ENCODE measurements around the gene HSBP1L1.
"Not testable (repeated sequence)": the region's sequence is repeated elsewhere in the genome, so short reads cannot be mapped to it uniquely, and the experiment has no call there.

Gene HSBP1L1

DNA sequence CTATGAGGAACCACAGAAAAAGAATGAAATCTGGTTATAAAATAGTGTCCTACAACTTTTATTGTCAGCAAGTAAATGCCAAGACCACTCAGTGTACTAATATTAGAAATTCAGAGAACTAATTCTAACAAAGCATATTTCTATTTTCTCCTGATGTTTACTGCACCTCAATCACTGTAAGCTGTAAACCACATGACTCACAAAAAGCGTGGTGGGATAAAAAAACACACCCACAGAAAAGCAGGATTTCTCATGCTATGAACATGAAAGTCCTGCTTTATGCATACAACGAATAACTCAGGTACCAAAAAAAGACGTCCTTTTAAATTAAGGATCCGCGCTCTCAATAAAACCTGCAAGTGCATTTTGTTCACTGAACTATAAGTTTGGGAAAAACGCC lies 23.1 kb downstream of the HSBP1L1 start:
- no peak for DNase-seq

DNA sequence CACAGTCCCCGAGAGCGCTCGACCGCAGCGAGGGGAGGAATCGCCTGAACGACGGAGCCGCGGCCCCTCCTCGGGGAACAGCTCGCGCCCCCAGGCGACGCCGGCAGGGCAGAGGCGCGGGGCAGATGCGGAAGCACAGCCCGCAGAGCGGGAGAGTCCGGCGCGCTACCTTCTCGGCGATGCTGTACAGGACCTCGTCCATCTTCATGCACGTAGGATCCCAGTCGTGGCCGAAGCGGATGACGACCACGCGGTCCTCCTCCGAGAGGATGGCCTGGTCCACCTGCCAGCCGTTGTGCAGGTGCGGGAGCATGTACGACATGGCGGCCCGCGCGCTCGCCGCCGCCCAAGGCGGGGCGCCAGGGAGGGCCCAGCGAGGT lies 23.6 kb downstream of the HSBP1L1 start:
- DNase-seq, result peak; percentile 57

DNA sequence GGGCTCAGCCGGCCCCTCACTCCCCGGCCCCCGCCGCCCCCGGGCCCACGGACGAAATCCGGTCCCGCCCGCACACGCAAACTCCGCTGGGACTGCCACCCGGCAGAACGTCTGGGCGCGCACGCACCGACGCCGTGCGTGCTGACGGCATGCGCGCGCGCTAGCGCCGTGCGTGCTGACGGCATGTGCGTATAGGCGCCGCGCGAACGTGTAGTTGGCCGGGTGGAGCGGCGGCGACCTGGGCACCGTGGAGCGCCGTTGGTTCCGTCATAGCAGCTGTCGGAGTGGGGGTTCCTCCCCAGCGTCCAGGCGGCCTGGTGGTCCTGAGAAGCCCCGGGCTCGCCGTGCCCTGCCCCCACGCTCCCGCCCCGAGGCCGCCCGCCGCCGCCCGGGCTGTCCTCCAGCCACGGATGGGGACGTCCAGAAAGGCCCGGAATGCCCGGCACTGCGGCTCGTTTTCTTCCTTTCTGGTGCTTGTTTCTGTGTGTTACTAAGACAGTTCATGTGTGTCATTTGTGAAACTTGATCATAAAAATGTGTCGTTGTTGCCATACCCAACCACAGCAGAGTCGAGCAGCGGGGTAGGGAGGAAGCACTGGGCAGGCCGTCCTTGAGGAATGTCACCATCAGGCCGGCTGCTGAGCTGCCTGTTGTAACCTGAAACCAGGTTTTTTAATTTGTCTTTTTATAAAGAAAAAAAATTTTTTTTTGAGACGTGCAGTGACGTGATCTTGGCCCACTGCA lies 24.2 kb downstream of the HSBP1L1 start, which contains the start of gene TXNL4A:
TXNL4A (minus strand) TSS at position 113 of the 744 bp plus-strand sequence. CDS start 171 bp downstream, outside the sequence.
- DNase-seq, result peak; percentile 80

DNA sequence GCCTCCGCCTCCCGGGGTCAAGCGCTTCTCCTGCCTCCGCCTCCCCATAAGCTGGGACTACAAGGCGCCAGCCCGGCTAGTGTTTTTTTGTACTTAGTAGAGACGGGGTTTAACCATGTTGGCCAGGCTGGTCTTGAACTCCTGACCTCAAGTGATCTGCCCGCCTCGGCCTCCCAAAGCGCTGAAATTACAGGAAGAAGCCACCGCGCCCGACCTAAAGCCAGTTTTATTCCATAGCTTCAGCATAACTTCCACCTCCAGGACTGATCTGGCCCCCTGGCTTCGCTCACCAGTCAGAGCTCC lies 24.7 kb downstream of the HSBP1L1 start:
- DNase-seq, result no peak

DNA sequence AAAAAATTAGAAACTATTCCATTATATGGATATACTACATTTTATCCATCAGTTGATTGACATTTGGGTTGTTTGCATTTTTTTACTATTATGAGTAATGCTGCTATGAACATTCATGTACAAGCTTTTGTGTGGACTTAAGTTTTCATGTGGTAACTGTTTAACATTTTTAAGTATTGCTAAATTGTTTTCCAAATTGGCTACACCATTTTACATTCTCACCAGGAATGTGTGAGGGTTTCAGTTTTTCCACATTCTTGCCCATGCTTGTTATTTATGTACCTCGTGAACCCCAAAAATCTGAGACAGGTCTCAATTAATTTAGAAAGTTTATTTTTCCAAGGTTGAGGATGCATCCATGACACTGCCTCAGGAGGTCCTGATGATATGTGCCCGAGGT lies 27.1 kb downstream of the HSBP1L1 start:
- DNase-seq, result no peak

DNA sequence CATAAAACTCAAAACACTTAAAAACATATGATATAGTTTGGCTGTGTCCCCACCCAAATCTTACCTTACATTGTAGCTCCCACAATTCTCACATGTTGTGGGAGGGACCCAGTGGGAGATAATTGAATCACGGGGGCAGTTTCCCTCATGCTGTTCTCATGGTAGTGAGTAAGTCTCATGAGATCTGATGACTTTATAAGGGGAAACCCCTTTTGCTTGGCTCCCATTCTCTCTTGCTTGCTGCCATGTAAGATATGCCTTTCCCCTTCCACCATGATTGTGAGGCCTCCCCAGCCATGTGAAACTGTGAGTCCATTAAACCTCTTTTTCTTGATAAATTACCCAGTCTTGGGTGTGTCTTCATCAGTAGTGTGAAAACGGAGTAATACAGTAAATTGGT lies 35.3 kb downstream of the HSBP1L1 start:
- DNase-seq, result not testable (repeated sequence)

DNA sequence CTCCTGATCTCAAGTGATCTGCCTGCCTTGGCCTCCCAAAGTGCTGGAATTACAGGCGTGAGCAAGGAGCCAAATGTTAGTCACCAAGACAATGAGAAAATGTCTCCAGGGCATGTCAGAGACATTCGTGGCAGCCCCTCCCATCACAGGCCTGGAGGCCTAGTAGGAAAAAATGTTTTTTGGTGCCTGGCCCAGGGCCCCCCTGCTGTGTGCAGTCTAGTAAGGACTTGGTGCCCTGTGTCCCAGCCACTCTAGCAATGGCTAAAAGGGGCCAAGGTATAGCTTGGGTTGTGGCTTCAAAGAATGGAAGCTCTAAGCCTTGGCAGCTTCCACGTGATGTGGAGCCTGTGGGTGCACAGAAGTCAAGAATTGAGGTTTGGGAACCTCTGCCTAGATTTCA lies 36.4 kb downstream of the HSBP1L1 start:
- DNase-seq, result no peak

DNA sequence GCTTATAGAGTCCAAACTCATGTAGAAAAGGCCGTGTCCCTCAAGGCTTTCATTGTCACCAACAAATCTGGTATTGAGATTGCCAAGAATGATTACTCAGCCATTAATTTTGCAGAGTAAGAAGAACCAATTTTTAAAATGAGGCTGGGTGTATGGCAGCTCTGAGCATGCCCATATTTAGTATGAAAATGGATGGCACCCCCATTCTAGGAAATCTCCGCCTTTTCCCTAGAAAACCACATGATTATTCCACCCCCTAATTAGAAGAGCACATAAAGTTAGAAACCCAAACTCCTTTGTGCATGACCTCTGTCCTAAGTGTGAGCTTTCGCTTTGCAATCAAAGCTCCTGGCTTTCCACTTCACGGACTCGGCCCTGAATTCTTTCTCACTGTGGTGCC lies 38.0 kb downstream of the HSBP1L1 start:
- DNase-seq, result no peak

DNA sequence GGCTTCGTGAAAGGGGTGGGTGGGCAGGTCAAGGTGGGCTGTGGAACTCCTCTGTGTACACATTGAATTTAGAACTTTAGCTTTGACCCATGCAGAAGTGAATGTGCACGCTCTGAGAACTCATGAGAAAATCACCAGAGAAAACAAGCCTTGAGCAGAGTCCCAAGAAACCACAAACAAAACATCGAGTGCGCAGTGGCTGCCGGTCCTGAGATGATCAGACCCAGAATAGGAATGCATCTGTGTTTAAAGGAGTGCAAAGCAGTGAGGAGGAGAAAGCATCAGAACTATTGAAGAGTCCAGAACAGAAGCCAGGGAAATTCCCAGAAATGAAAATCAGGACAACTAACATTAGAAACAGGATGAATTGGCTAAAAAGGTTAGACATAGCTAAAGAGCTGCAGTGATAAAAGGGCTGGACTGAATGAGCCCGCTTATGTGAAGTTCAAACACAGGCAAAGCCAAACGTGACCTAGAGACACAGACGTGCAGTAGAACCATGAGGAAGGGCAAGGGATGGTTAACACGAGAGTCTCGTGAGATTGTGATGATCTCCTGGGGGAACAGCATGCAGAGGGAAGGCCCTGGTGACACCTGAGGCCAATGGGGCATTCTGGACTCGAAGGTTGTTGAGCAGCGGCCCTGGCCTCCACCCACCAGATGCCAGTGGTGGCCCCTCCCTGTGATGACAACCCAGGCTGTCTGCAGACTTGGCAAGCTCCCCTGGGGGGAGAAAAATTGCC lies 40.3 kb downstream of the HSBP1L1 start:
- no peak for DNase-seq

DNA sequence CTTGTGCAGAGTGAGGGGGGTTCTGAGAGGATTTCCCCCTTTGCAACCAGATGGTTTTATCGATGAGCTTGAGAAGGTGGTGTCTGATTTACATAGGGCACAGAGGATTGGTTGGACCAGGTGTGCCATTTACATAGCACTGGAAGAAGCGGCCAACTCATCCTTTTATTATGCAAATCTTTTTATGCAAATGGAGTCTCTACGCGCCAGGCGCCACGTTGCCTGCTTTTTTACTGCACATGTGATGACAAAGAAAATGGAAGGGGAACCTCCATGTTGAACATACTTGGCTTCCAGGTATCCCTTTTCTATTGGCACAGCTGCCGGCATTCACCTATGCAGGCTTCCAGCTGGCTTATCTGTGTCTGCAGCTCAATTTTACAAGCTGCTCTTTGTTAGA lies 42.3 kb downstream of the HSBP1L1 start:
- DNase-seq, result no peak

DNA sequence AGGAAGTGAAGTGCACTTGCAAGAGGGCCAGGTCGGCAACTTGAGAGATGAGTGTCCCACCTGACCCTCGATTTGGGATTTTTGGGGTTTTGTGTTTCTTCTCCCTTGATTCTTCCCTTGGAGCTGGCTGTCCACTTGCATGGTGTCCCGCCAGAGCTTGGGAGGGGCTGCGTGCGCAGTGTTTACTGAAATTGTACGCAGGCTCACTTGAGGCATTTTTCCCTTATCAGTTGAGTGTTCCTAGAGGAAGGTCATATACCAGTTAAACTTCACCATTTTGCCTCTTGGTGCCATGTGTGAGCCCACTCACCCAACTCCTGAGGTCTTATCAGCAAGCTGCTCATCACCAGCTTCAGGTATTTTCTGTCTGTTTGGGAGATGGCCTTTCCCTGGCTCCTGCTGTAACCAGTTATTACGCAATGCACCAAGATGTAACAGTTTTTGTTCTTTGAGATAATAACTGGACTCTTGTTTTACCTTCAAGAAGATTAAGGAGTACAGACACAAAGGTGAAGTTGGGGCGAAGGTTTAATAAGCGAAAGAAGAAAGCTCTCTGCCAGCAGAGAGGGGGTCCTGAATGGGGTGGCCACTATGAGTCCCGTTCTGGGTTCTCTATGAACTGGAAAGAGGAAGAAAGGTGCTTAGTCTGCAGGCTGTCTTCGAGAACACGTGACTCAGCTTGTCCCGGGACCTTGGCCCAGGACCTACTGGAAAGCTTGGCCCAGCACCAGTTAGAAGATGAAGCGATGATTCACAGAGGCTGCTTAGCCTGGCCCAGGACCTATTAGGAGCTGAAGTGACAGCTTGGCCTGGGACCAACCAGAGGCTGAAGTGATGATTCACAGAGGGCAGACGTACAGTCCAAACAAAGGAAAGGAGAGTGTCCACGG lies 45.5 kb downstream of the HSBP1L1 start:
- DNase-seq, result no peak

DNA sequence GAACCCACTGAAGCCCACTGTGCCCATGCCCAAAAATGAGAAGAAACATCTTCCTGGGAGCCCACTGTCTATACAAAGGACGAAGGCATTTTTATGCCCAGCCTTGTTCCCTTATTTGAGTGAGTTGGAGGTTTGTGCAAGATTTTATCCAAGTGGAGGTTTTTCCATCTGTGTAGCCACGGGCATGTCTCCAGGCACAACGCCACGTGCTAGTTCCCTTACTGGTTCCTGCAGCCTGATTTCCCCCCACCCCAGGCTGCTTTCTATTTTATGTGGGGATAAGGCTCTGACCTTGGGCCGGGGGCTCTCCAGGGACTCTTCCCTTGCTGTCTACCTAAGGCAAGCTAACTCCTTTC lies 46.1 kb downstream of the HSBP1L1 start:
- DNase-seq, result no peak

DNA sequence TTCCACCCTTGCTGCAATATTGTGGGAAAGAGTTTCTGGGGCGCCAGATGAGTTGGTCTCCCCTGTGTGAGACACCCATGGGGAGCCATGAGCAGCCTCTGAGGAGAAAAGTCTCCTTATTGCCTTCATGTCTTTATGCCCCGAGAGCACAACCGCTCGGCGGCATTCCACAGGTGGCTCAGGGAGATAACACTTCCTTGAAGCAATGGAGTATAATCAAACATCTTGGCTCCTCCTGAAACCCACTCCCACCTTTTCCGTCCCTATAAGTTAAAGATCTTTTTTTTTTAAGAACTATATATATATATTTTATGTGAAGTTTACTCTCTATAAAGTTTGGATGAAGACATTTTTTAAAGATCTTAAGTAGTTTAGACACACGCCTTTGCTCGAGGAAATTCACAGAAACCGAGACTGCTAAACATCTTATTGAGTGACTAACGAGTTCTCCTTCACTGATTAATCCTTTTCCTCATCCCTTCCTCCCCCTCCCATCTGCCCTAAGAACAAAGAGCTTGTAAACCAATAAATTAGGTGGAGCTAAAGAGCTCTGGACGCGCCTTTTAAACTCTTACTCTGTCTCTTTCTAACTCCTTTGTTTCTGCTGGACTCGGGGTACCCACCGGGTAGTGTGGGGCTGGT lies 47.2 kb downstream of the HSBP1L1 start:
- DNase-seq, result not testable (repeated sequence)

DNA sequence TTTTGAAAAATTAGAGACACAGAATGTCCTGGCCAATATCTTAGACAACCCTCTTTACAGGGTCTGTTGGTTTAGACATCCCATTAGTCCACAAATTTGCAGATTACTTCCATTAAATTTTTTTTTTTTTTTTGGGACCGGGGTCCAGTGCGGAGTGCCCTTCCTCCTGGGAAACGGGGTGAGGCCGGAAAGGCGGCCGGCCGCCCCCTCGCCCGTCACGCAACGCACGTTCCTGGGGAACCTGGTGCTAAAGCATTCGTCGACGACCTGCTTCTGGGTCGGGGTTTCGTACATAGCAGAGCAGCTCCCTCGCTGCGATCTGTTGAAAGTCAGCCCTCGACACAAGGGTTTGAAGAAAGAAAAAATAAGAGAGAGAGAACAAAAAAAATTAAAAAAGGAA lies 48.3 kb downstream of the HSBP1L1 start:
- DNase-seq, result no peak

Measured in stimulated activated naive CD4-positive, alpha-beta T cell treated with Interleukin-2 at 50 U/mL for 16 hours (primary cell).